Stimulated activated naive CD8-positive, alpha-beta T cell treated with anti-CD3 and anti-CD28 coated beads, Interleukin-15, Interleukin-2, amounts not matched to agents 100 U/mL and 50 U/mL, for 24 hours (primary cell): ENCODE data around the gene KRT31.
"Not testable (repeated sequence)": the region's sequence is repeated elsewhere in the genome, so short reads cannot be mapped to it uniquely, and the experiment has no call there.

Experiments
- ATAC-seq: fragments of 150-1000 bp; cut with Tn5 transposase; one replicate; pipeline ENCODE4 v1.10.0; 2021
- DNase-seq: peaks from one replicate; pipeline ENCODE4 v3.0.0; 2021

KRT31 gene

DNA sequence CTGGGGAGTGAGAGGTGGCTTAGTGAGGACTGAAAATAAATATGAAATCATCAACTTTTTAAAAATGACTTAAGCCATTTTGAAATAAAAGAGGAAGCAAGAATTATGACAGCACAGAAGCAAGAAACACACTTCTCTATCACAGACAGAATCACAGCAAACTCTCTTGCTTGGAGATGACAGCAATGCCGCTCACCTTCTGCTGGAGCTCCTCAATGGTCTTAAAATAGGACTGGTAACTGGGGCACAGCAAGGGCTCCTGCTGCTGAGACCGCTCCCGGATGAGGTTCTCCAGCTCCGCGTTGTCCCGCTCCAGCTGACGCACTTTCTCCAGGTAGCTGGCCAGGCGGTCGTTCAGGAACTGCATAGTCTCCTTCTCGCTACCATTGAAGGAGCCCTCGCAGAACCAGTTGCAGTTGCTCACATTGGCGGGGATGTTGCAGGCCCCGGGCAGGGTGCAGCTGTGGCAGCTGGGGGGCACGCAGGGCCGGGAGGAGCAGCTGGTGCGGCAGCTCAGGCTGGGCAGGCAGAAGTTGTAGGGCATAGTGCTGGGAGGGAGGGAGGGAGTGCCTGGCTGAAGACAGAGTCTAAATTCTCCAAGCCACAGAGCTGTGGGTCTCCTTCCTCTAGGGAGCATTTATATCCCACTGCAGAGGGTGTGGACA is at the start of gene KRT31:
TSS of gene KRT31 (minus strand) at position 613 of the 665 bp plus-strand sequence. CDS start at position 544, 69 bp downstream.
- no peak for ATAC-seq
- DNase-seq = no peak

GRCh38 chr17:41446806-41447205 is 49.4 kb upstream of the KRT31 start:
- ATAC-seq (no peak), DNase-seq (no peak)

- DNase-seq (no peak), ATAC-seq (no peak)
Measured at GRCh38 chr17:41444640-41445039, 47.2 kb upstream of the KRT31 start.

DNA sequence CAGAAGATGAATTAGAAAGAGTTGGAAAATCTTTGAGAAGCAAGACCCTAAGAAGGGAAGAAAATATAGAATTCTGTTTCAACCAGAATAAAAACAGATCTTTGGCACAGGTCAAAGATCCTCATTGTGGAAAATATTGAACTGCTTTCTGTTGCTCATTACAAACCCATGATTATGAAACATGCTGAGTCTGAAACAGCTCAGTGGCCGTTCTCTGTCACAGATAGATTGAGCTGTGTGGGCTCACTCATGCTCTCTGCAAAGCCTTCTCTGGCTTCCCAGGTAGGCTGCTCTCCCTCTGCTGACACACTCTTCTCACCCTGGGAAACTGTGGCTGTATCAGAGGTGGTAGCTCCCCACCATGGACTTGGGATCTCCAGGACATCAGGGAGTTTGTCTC is 46.8 kb upstream of the KRT31 start:
- ATAC-seq = no peak

GRCh38 chr17:41442739-41443138 is 45.3 kb upstream of the KRT31 start:
- no peak for DNase-seq
- ATAC-seq = no peak

More for the DNA sequence above, 46.8 kb upstream of the KRT31 start:
- no peak for DNase-seq

DNA sequence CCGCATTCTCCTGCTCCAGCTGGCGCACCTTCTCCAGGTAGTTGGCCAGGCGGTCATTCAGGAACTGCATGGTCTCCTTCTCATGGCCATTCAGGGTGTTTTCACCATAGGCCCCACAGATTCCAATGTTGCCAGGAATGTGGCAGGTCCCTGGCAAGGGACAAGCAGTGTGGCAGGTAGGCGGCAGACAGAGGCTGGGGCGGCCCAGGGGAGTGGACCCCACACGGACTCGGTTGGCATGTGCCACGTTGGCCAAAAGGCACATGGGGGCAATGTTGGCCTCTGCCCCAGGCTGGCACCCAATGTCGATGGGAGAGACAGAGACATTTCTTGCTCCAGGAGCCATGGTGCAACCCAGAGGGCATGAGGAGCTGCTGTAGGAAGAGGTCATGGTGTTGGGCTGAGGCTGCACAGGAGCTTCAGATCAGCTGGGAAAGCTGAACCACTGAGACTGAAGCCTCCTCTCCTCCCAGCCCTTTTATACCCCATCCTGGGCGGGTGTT is 43.2 kb upstream of the KRT31 start, which contains the start of gene KRT38:
TSS of gene KRT38 (minus strand) at position 453 of the 503 bp plus-strand sequence. CDS start at position 391, 62 bp downstream.
- ATAC-seq (no peak), DNase-seq (no peak)

GRCh38 chr17:41439375-41439774 is 42.0 kb upstream of the KRT31 start:
- no peak for ATAC-seq
- DNase-seq = no peak

- no peak for ATAC-seq
- DNase-seq = no peak
Measured at GRCh38 chr17:41437769-41438168, 40.4 kb upstream of the KRT31 start.

DNA sequence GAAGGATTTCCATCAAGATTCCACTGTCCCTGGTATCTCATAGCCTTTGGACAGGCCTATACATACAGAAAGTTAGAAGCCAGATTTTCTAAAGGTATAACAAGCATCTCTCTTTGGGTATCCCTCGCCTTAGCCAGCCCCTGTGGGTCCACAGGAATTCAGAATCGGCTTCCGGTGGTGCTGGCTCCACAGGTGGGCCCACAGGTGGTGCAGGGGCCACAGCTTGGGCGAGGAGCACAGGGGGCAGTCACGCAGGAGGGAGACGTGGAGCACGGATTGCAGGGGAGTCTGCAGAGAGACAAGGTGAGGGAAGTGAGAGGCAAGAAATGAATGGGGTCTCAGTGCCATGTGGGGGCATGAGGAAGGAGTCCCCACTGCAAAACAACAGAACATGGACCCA is 39.8 kb upstream of the KRT31 start:
- DNase-seq = no peak
- no peak for ATAC-seq

DNA sequence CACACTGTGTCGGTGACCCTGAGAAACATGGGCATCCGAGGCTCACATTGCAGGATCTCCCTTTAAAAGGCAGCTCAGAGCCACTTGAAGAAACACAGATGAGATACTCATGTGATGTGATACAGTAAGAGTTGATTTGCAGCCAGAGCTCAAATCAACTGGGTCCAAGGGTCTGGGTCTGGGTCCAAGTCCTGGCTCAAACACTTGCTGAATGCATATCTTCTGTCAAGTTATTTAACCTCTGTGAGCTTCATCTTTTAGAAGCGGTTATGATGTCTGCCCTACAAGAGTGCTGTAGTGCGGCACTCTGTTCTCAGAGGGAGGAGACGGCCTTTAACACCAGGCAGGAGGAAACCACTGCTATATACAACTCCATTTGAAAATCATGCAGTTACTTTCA is 37.0 kb upstream of the KRT31 start:
- DNase-seq (no peak), ATAC-seq (no peak)

GRCh38 chr17:41434005-41434404 is 36.6 kb upstream of the KRT31 start:
- DNase-seq (no peak), ATAC-seq (no peak)

GRCh38 chr17:41433586-41433985 is 36.2 kb upstream of the KRT31 start:
- ATAC-seq (no peak), DNase-seq (no peak)

- ATAC-seq, DNase-seq: not testable (repeated sequence)
Measured at GRCh38 chr17:41430376-41430775, 33.0 kb upstream of the KRT31 start.

GRCh38 chr17:41429667-41430066 is 32.3 kb upstream of the KRT31 start:
- ATAC-seq (no peak), DNase-seq (no peak)

GRCh38 chr17:41428591-41429291 is 31.3 kb upstream of the KRT31 start:
- no peak for ATAC-seq
- no peak for DNase-seq

DNA sequence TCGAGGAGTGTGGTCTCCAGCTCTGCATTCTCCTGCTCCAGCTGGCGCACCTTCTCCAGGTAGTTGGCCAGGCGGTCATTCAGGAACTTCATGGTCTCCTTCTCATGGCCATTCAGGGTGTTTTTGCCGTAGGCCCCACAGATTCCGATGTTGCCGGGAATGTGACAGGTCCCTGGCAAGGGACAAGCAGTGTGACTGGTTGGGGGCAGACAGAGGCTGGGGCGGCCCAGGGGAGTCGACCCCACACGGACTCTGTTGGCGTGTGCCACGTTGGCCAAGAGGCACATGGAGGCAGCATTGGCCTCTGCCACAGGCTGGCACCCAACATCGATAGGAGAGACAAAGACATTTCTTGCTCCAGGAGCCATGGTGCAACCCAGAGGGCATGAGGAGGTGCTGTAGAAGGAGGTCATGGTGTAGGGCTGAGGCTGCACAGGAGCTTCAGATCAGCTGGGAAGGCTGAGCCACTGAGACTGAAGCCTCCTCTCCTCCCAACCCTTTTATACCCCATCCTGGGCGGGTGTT is 26.8 kb upstream of the KRT31 start, which contains the start of gene KRT37:
TSS of gene KRT37 (minus strand) at position 475 of the 525 bp plus-strand sequence. CDS start at position 413, 62 bp downstream.
- no peak for DNase-seq
- no peak for ATAC-seq

DNA sequence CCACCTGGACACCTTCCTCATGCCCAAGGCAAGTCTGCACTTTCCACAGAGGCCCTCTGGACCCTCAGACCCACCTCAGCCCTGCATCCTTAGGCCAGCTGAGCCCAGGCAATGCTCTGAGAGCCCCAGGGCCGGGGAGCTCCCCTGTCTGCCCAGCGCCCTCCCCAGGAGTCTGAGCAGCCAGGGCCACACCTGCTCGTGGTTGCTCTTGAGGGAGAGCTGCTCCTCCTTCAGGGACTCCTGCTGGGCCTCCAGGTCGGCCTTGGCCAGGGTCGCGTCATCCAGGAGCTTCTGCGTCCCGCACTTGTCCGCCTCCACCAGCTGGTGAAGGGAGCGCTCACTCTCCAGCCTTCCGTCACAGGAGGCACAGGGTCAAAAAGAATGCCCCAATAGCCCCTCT is 25.2 kb upstream of the KRT31 start:
- not testable (repeated sequence) for DNase-seq, ATAC-seq

GRCh38 chr17:41421617-41422016 is 24.2 kb upstream of the KRT31 start:
- ATAC-seq (no peak), DNase-seq (no peak)

- DNase-seq = no peak
Measured at GRCh38 chr17:41421116-41421515, 23.7 kb upstream of the KRT31 start.

GRCh38 chr17:41420134-41420533 is 22.7 kb upstream of the KRT31 start:
- DNase-seq (no peak), ATAC-seq (no peak)

More at GRCh38 chr17:41421116-41421515, 23.7 kb upstream of the KRT31 start:
- no peak for ATAC-seq

- DNase-seq (no peak), ATAC-seq (no peak)
Measured at GRCh38 chr17:41419716-41420115, 22.3 kb upstream of the KRT31 start.

- no peak for ATAC-seq
- DNase-seq = no peak
Measured at GRCh38 chr17:41418116-41418860, 20.9 kb upstream of the KRT31 start.
